Measurements from ENCODE around the gene THEMIS2. TPM values are rescaled to one million over a fixed set of nuclear protein-coding genes. Genes with fewer than 3 reads are reported as not detected.
"Not testable (repeated sequence)": the region's sequence is repeated elsewhere in the genome, so short reads cannot be mapped to it uniquely, and the experiment has no call there.

THEMIS2 gene
- polyA plus RNA-seq, 1 donor (not counting 4 experiments of a cell fraction or from before 2014, with no cell fraction given): 1.3 TPM

- no peaks in the 10 kb centered on the region for H3K9me1 ChIP-seq (ENCODE audit: control insufficient read depth, extremely low read depth, insufficient read depth, low read length)
- H3K79me2 ChIP-seq (ENCODE audit: control insufficient read depth, insufficient read depth, low read length): no peaks in the 10 kb centered on the region
- no peaks in the 10 kb centered on the region for H3K9me3 ChIP-seq (ENCODE audit: control insufficient read depth, low read depth, low read length)
- no peaks in the 10 kb centered on the region for H3K27me3 ChIP-seq (ENCODE audit: control insufficient read depth, extremely low read depth, insufficient read depth, low read length)
- no peak overlapping the region for H3K9ac ChIP-seq (ENCODE audit: control insufficient read depth, extremely low read depth, insufficient read depth, low read length)
- H3K36me3 ChIP-seq (ENCODE audit: control insufficient read depth in 2 of 2, extremely low read depth in 1 of 2, insufficient read depth in 2 of 2, low read length in 2 of 2): peaks cover 3 to 7% of the 10 kb centered on the region in 2 experiments
- H3K4me2 ChIP-seq (ENCODE audit: control insufficient read depth, extremely low read depth, insufficient read depth, low read depth, low read length): no peak overlapping the region
- no peak overlapping the region for H2AFZ ChIP-seq (ENCODE audit: control insufficient read depth, low read length)
- no peak for FAIRE-seq
- dilution Hi-C loops (cut with MboI; ENCODE audit: extremely low pct_ligation_motif_present, low sequenced_read_pairs): no loop called here
- H3K27ac ChIP-seq (ENCODE audit: control insufficient read depth, insufficient read depth, low read length): no peak overlapping the region
- H3K4me3 ChIP-seq (ENCODE audit: control insufficient read depth in 2 of 3, extremely low read depth in 1 of 3, insufficient read depth in 2 of 3, low read depth in 1 of 3, low read length in 3 of 3): no peak overlapping the region
- TF ChIP-seq EZH2 (IDR thresholded peaks at IDR 0.05; ENCODE audit: low read length) (no peak), CTCF (optimal IDR thresholded peaks at IDR 0.05 in 1 of 3, IDR thresholded peaks at IDR 0.05 in 1 of 3, conservative IDR thresholded peaks at IDR 0.05 in 1 of 3; ENCODE audit: extremely low read depth in 1 of 3, insufficient read depth in 2 of 3, low read length in 3 of 3) (no peak)
- no peaks in the 10 kb centered on the region for H4K20me1 ChIP-seq (ENCODE audit: control insufficient read depth, extremely low read depth, insufficient read depth, low read length)
- H3K4me1 ChIP-seq (ENCODE audit: control insufficient read depth, extremely low read depth, insufficient read depth, low read length): no peaks in the 10 kb centered on the region
- no peak for DNase-seq (ENCODE audit: low read depth, low spot score)
These were observed 47.9 kb upstream of the THEMIS2 start for GRCh38 chr1:27824411-27824810.

- Histone ChIP-seq H3K4me1 (ENCODE audit: control insufficient read depth, extremely low read depth, insufficient read depth, low read length) (peaks cover 14% of the 10 kb centered on the region), H3K4me2 (ENCODE audit: control insufficient read depth, extremely low read depth, insufficient read depth, low read depth, low read length) (peak overlapping the region; percentile 89), H3K79me2 (ENCODE audit: control insufficient read depth, insufficient read depth, low read length) (peaks cover 38% of the 10 kb centered on the region)
- H3K9me1 ChIP-seq (ENCODE audit: control insufficient read depth, extremely low read depth, insufficient read depth, low read length); H4K20me1 ChIP-seq (ENCODE audit: control insufficient read depth, extremely low read depth, insufficient read depth, low read length); H3K27ac ChIP-seq (ENCODE audit: control insufficient read depth, insufficient read depth, low read length); dilution Hi-C loops (cut with MboI; ENCODE audit: extremely low pct_ligation_motif_present, low sequenced_read_pairs); H3K9ac ChIP-seq (ENCODE audit: control insufficient read depth, extremely low read depth, insufficient read depth, low read length); H3K36me3 ChIP-seq (ENCODE audit: control insufficient read depth in 2 of 2, extremely low read depth in 1 of 2, insufficient read depth in 2 of 2, low read length in 2 of 2); H3K4me3 ChIP-seq (ENCODE audit: control insufficient read depth in 2 of 3, extremely low read depth in 1 of 3, insufficient read depth in 2 of 3, low read depth in 1 of 3, low read length in 3 of 3); H3K9me3 ChIP-seq (ENCODE audit: control insufficient read depth, low read depth, low read length); FAIRE-seq; H2AFZ ChIP-seq (ENCODE audit: control insufficient read depth, low read length); DNase-seq (ENCODE audit: low read depth, low spot score); H3K27me3 ChIP-seq (ENCODE audit: control insufficient read depth, extremely low read depth, insufficient read depth, low read length): not testable (repeated sequence)
These were observed 42.9 kb upstream of the THEMIS2 start for GRCh38 chr1:27829339-27829960.
